Measurements from ENCODE around the gene THAP9.

The THAP9 gene

DNA sequence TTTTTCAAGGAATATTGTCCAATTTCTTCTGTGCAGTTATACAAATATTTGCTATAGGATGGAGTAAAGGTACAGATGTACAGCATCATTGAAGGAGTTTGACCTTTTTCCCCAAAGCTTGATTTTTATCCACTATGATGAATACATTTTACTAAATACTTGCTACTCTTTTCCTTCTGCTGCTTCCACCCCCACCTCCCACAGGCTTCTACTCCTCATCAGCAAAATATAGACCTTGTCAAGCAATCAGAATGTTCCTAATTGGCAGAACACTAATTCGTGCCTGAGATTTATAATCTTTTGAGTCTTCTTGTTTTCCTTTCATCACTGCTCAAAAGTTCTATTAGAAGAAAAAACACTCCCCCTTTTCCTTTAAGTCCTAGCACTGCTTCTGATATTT lies 3.8 kb upstream of the THAP9 start:
- no peak overlapping the region for H3K4me3 ChIP-seq (ENCODE audit: low read depth, low read length)
- TF ChIP-seq, protein P1, sequence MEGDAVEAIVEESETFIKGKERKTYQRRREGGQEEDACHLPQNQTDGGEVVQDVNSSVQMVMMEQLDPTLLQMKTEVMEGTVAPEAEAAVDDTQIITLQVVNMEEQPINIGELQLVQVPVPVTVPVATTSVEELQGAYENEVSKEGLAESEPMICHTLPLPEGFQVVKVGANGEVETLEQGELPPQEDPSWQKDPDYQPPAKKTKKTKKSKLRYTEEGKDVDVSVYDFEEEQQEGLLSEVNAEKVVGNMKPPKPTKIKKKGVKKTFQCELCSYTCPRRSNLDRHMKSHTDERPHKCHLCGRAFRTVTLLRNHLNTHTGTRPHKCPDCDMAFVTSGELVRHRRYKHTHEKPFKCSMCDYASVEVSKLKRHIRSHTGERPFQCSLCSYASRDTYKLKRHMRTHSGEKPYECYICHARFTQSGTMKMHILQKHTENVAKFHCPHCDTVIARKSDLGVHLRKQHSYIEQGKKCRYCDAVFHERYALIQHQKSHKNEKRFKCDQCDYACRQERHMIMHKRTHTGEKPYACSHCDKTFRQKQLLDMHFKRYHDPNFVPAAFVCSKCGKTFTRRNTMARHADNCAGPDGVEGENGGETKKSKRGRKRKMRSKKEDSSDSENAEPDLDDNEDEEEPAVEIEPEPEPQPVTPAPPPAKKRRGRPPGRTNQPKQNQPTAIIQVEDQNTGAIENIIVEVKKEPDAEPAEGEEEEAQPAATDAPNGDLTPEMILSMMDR (IDR thresholded peaks at IDR 0.05; ENCODE audit: control insufficient read depth, extremely low read depth, insufficient read depth), result no peak
- no peak for DNase-seq (ENCODE audit: low read depth)

DNA sequence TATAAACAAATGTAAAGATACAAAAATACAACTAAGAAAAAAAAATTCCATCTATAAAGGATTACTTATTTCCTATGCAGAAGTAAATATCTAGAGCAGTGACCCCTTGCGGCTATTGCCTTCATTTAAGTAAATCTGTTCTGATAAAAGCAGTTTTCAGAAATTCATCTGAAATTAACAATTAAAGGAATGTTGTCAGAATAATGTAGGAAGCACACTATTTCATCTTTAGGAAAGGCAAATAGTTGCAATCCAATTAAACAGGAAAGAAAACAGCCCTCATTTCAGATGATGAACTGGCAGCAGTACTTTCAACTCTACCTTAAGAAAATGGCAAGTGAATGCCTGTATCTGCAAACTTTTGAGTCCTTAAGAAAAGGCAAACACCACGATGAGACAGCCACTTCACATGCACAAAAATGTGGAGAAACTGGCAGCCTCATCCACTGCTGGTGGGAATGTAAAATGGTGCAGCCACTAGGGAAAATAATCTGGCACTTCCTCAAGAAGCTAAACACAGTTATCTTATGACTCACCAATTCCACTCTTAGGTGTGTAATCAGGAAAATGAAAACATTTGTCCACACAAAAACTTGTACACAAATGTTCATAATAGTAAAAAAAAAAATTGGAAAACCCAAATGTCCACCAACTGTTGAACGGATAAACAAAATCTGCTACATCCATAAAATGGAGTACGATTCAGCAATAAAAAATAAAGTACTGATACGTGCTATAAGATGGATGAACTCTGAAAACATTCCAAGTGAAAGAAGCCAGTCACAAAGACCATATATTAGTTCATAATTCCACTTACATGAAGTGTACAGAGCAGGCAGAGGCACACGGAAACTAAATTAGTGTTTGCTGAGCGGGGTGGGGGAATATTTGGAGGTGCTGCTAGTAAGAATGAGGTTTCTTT lies 2.0 kb upstream of the THAP9 start:
- peak overlapping the region; percentile 79 for H3K4me3 ChIP-seq (ENCODE audit: low read depth, low read length)
- TF ChIP-seq, protein P1 (IDR thresholded peaks at IDR 0.05; ENCODE audit: control insufficient read depth, extremely low read depth, insufficient read depth), result peak; percentile 22; the same call in 1 of the 2 replicates
- DNase-seq (ENCODE audit: low read depth), result no peak

DNA sequence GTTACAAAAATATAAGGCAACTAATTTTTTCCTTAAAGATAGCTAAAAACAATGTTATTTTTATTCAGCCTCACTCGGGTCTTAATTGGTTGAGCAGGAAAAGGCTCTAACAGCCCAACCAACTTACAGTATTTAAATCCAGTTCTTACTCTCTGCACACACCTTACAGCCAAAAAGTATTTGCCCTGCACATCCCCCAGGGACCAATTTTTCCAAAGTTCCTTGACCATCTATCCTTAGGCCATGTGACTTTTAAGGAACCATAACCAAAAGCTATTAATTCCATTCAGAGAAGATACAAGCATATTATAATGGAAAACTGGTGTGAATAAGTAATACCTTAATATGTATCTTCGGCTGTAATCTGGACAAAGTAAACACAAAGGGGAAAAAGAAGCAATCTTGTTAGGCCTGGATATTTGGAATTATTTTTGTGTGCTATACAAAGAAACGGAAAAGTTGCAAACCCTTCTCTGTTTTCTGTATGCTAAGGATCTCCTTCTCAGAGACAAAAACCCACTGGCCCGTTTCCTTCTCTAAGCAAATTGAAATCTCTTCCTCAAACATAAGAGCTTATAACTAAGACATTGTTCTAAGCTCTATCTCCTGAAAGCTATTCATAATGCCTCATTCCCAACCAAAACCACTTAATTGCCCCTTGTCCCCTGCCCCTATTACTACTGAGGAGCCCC lies 1.0 kb upstream of the THAP9 start:
- H3K4me3 ChIP-seq (ENCODE audit: low read depth, low read length), result peak overlapping the region; percentile 79
- DNase-seq (ENCODE audit: low read depth), result no peak
- TF ChIP-seq, protein P1 (IDR thresholded peaks at IDR 0.05; ENCODE audit: control insufficient read depth, extremely low read depth, insufficient read depth), result no peak

DNA sequence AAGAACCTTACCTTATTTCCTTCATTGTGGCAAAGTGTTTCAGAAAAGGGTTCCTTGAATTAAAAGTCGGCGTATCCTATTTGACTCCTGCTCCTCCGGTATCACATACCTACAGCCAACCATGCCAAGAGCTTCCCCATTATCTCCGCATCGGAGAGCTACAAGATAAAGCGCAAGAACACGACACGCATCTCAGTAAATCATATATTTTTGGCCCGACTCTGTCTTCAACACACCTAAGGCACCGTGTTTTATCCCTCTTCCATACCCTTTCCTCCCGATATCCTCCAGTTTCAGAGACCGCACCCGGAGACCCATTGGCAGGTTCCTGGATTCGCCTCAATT lies 497 bp upstream of the THAP9 start:
- H3K4me3 ChIP-seq (ENCODE audit: low read depth, low read length), result peak overlapping the region; percentile 79
- peak; percentile 40 for DNase-seq (ENCODE audit: low read depth)
- TF ChIP-seq, protein P1 (IDR thresholded peaks at IDR 0.05; ENCODE audit: control insufficient read depth, extremely low read depth, insufficient read depth), result no peak

DNA sequence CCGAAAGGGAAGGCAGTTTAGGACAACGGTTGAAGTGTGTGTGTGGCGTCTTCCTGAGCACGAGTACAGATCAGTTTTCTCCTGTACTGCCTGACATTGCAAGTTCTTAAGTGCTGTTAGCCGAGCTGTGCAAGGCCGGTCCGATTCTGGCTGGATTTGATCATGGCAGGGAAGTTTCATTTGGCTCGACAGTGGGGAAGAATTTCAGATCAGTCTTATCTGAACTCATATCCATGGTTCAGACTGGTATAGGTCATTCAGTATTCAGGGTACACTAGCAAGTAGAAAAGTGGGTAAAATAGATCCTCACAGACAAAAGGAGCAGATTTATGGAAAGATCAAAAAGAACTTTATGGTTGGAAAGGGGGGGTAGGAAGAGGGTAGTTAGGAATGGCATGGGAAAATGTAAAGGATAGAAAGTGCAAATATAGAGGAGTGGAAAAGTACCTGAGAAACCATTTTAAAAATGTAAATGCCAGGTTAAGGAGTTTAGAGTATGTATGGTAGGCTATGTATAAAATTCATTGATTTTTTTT lies 716 bp downstream of the THAP9 start:
- DNase-seq (ENCODE audit: low read depth), result no peak
- TF ChIP-seq, protein P1 (IDR thresholded peaks at IDR 0.05; ENCODE audit: control insufficient read depth, extremely low read depth, insufficient read depth), result no peak
- H3K4me3 ChIP-seq (ENCODE audit: low read depth, low read length), result peak overlapping the region; percentile 79

DNA sequence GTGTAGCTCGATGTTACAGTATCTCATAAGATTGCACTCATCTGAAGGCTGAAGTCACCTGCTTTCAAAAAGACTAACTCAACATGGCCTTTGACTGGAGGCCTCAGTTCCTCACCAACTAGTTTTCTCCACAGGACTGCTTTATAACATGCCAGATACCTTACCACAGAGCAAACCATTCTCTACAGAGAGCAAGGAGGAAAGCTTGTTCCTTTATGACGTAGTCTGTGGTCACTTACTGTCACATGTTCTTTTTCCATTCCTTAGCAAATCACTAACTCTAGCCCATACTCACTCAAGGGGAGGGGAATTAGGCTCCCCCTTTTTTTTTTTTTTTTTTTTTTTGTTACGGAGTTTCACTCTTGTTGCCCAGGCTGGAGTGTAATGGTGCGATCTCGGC lies 3.2 kb downstream of the THAP9 start:
- DNase-seq (ENCODE audit: low read depth), result no peak
- TF ChIP-seq, protein P1 (IDR thresholded peaks at IDR 0.05; ENCODE audit: control insufficient read depth, extremely low read depth, insufficient read depth), result no peak
- H3K4me3 ChIP-seq (ENCODE audit: low read depth, low read length), result no peak overlapping the region

Measured in LNCaP clone FGC (cell line).